HG03565 (cell line): ENCODE measurements around the gene NFYA.

Experiments
- ATAC-seq: cut with Tn5 transposase; IDR thresholded peaks from one replicate; pipeline ENCODE4 v1.9.1; 2021; ENCODE audit warnings: mild to moderate bottlenecking, moderate library complexity; ENCODE audit not compliant: unreplicated experiment

Gene NFYA

DNA sequence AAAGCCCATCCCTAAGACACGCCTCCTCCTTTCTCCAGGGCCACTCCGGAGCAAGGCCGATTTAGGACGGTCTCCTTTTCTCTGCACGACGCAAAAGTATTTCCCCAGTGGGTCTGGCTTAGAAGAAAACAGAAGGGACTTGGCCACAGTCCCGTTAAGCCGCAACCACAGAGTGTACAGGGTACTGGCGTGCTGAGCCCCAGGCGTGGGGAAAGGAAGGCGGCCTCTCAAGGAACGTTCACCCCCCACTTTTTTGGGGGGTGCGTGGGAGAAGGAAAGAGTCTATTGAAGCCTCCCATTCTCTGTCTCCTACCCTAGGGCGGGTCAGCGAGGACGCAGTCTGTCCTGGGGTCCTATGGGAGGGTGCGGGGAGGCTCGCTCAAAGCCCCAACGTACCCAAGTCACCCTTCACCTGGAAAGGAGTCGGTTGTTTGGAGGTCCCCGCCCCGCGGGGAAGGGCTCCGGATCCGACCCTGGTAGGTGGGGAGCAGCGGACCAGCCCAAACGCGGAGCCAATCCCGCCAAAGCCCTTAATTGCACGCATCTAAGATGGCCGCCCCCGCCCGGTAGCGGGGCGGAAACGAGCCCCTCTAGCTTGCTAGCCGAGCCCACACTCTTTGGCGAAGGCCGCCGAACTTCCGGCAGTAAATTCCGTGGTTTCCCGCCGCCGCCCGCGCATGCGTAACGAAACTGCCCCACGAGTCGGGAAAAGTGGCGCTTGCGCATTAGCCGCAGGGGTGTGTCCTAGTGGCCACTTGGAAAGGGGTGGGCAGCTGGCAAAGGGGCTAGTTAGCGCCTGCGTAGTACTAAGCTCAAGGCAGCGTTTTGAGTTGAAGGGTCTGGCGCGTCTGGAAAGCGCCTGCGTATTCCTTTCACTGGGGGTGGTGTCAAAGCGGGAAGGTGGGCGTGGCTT, 595 bp upstream of the NFYA start, which contains the start of gene OARD1:
OARD1 (minus strand) TSS at position 434 of the 913 bp plus-strand sequence. CDS start 722 bp downstream, outside the sequence.
- peak; percentile 49 for ATAC-seq

DNA sequence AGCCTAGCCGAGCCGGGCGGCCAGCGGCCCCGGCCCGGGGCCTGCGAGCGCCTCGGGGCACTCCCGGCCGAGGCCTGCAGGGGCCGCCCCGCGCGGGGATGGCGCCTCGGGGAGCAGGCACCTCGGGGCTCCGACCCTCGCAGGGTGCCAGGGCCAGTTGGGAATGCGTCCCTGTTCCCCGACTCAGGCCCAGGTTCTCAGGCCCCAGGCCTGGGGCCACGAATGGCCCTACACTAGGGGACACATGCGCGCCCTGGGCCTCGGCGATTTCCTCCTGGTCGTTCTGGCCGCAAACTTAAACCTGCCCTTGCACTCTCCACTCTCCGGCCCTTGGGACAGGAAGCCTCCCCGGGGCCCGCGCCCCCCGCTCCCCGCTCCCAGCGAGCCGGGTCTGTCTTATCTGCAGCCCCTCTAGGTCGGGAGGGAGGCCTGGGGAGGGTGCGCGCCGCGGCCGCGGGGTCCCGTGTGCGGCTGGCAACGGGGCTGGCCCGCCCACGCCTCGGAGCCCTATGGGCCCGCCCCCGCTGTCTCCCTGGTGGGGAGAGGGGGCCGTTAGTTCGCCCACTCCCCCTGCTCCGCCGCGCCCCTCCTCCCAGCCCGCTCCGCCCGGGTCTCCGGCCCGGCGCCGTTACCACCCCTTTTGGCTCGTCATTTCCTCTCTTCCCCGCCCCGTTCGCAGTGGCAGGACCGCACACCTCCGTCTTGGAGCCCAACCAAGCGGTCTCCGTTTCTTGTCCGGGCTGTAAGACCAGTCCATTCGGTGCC, 611 bp downstream of the NFYA start:
- ATAC-seq: no peak

DNA sequence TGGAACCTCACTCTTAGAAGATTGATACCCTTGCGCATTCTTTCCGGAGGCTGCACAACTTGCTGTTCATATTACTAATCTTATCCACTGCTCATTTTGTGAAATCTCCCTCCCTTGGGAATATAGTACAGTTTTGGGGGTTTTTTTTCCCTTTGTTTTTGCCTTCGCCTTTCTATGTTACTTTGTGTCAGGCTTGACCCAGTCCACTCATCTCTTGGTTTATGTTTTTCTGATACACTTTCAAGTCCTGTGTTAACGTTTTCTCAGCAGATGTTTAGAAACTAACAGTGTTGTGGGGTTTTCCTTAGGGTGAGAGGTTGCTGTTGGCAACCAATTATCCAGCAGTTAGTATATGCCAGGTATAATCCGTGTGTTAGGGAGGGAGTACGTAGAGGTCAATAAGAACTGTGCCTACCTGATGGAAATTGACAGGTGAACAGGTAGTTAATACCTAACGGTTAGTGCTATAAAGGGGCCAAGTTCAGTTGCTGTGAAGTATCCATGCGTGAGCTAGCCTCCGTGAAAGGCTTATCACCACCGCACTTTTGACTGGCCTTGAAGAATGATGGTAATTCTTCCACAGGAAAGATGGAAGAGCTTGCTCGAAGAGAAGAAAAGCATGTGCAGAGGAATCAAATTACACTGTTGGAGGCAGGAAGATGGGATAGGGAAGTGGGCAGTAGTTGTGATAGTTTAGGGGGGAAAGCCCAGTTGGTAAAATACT, 1.4 kb downstream of the NFYA start:
- no peak for ATAC-seq

DNA sequence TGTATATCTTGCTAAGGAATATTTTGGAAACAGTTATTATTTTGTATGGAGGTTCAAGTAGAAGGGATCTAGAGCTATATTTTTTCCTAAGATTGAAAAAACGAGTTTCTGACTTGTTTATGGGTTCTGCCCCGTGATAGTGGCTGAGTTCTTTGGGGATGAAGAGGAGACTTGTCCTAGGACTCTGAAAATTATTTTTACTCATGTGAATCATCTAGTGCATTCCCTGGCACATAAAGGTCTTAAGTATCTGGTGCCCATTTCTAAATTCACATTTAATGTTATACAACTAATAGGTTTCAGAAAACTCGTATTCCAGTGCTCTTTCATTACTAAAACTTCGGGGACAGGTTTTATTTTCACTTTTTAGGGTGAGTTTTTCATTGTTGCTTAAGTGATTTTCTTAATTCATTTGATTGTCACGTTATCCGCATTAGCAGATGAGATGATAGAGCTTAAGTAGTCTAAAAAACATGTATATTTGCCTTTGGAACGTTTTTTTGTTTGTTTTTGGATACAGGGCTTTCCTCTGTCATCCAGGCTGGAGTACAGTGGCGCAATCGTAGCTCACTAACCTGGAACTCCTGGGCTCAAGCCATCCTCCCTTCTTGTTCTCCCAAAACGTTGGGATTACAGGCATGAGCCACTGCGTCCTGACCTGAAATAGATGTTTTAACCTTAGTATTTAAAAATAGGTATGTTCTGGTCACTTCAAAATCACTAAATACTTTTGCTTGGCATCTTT, 2.1 kb downstream of the NFYA start:
- ATAC-seq: no peak

DNA sequence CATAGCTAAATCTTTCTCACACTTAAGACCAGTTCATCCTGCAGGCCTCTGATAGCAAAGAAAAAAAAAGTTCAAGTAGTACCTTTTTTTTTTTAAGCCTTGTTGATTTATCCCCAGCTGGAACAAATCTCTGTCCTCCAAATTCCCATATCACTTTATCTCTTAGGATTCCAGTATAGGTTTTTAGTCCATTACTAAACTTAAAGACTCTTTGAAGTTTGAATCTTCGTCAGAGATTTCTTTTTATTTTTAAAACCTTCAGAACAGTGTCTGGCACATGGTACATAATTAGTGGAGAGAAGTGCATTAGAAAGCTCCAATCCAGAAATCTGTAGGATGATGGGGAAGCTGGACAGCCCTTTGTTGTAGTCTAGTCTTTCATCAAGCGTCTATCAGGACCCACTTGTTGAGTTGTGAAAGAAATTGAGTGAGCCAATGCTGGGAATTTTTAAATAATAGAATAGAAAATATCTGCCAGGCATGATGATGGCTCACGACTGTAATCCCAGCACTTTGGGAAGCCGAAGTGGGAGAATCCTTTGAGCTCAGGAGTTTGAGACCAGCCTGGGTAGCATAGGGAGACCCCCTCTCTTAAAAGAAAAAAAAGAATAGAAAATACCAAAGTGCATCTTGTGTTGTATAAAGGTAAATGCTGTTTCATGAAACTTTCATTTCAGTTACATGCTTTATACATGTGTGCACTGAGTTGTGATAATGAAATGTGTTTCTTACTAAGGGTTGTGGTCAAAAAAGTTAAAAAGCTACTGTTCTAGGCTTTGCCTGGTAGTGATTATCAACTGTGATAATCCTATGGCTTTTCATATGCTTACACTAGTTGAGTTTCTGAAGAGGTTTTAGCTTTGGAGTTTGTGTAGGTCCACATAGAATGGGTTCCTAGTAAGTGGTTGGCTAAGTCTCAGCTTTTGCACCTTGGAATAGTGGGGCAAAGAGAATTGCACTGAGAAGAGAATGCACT, 3.2 kb downstream of the NFYA start:
- ATAC-seq: no peak

DNA sequence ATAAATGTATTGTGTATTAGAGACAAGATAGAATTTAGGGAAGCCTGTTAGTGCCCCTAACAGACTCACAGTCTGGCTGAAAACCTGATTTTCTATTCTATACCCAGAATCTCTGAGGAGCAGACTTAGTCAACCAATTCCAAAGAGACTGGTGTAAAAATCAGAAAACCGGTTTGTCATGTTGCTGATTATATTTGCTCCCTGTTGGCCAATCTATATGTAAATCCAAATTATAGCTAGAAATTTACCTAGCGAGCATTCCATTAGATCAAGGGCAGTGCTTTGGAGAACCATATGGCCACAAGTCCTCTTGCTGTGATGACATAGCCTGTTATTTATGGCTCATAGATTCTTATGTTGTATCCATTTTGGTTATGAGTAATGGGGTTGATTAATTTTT, 4.8 kb downstream of the NFYA start:
- no peak for ATAC-seq

DNA sequence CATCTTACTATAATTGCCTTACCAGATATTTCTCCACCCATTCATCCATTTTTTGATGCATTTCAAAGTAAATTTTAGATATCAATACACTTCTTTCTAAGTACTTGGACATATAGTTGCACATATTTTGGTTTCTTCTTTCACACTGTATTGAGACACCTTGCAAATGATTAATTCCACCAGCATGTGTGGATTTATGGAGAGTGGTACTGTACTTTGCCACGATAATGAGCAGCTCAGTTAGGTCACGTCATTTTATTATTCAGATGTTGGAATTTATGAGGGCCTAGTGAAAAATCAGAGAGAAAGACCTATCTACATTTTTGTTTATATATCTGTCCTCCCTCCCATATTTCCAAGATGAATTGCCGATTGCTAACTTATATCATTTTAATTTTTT, 5.3 kb downstream of the NFYA start:
- no peak for ATAC-seq

DNA sequence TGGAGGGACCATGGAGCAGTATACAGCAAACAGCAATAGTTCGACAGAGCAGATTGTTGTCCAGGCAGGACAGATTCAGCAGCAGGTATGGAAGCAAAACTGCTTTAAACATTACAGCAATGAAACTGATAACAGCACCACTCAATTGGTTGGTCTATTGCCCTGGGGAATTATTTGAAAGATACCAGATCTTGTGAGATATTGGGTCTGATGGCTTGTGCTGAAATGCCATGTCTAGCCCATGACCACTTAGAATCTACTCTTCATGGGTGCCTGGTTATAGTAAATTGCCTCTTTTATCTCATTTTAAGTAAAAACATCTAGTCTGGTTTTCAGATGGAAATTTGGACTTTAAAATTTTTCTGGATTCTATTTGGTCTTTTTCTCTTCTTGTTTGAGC, 6.3 kb downstream of the NFYA start:
- ATAC-seq: no peak

DNA sequence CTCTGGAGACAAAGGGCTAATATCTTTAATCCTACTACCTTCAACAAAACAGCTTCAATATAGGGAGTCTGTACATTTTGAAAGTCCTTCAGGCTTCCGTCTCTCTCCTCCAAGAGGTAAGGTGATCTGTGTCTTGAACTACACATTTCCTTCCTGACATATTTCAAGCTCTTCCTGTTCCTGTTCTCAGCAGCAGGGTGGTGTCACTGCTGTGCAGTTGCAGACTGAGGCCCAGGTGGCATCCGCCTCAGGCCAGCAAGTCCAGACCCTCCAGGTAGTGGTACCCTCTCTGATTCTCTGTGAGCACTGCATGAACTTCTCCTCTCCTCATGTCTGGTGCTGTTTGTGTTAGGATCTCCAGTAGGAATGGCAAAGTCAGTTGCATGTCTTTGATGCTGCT, 7.8 kb downstream of the NFYA start:
- no peak for ATAC-seq

DNA sequence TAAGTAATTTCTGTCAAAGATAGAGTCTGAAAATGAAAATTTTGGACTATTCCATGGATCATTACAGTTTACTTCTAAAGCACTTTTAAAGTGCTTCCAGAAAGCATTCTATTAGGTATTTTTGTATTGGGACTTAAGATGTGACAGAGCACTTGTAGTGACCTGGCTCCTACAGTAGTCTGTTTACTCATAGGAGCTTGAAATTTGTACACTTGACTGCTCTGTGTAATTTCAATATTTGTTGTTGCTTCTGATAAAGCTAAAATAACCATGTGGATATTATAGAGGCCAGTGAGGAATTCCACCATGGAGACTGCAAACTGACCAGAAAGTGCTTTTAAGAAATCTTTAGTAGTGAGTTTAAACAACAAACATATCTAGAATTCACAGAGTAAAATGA, 10.3 kb downstream of the NFYA start:
- ATAC-seq: no peak

DNA sequence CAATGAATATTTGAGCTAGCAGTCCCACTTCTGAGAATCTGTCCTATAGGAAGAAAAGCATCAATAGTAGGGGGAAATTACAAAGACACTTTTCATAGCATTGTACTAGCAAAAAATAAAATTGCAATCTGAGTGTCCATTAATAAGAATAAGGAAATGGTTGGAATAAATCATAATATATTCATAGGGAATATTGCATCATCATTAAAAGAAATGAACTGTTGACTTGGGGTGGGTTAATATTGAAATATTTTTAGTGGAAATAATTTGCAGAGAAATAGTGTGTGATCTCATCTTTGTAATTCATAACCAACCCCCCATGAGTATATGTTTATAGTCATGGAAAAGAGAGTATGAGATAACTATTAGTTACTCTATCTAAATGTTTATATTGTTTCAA, 12.4 kb downstream of the NFYA start:
- no peak for ATAC-seq

DNA sequence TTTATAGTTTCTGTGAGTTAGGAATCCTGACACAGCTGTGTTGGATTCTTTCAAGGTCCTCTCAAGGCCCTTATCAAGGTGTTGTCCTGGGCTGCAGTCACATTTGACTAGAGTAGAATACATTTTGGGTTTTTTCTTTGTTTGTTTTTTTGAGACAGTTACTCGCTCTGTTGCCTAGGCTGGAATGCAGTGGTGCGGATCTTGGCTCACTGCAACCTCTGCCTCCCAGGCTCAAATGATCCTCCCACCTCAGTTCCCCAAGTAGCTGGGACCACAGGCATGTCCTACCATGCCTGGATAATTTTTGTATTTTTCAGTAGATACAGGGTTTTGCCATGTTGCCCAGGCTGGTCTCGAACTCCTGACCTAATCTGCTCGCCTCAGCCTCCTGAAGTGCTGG, 15.7 kb downstream of the NFYA start:
- no peak for ATAC-seq

DNA sequence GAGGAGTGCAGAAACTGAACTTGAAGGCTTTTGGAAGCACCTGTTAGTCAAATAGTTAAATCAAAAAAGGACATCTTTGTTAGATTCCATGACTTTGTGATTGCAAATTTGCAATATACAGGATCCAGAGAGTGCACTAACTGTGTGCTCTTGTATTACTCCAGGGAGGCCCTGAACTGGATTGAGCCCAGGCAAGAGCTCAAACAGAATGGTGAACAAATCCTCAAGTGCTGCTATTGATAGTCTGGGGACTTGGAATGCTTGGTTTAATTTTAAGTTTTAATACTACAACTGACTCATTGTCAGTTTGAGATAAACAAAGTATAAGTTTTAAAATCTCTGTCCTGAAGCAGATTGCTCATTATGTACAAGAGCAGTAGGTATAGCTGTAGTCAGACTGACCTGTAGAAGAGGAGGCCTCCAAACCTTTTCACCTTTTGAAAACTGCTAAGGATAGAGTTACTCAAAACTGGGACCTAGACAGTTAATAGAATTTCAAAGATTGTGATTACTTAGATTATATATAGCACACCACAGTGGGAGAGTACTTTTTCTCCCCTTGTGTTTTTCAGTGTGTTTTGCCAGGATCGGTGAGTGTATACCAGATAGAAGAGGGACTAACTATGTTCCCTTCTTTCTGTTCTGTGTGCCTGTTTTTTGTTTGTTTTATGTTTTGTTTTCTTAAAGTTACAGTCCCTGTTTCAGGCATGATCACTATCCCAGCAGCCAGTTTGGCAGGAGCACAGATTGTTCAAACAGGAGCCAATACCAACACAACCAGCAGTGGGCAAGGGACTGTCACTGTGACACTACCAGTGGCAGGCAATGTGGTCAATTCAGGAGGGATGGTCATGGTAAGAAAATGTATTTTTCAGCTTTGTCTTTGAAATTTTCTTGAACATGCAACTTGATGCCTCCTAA, 18.3 kb downstream of the NFYA start:
- no peak for ATAC-seq

DNA sequence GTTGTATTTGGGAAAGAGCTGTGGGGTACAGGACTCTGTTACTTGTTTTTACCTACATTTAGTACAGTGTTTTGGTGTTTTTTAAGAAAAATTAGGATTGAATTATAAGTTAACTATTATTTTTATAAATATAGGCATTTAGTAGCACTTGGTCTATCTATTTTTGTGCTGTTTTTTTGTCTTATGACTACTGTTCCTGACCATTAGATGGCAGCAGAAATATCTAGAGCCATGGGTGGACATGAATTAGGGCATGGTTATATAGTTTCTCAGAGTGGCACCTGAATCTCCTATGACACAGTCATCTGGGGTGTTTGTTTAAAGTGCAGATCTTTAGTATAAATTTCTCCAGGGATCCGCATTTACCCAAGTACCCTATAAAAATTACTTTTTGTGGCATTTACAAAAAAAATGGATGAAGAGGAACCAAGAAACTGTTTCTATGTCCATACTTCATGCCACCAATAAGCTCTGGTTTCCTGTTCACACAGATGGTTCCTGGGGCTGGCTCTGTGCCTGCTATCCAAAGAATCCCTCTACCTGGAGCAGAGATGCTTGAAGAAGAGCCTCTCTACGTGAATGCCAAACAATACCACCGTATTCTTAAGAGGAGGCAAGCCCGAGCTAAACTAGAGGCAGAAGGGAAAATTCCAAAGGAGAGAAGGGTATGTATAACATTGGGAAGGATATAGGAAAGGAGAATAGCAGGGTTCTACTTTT, 19.8 kb downstream of the NFYA start:
- ATAC-seq: no peak

DNA sequence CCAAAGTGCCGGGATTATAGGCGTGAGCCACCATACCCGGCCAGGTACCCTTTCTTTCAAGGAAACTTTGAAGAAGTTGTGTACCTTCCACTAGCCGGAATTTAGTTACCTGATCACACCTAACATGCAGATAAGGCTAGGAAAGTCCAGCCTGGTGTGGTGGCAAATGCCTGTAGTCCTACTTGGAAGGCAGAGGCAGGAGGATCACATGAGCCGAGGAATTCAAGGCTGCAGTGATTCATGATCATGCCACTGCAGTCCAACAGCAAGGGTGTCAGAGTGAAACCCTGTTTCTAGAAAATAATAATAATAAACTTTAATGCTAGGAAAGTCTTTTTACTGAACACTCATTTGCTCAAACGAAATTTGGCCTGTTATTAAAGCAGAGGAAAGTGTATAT, 21.0 kb downstream of the NFYA start:
- ATAC-seq: no peak

DNA sequence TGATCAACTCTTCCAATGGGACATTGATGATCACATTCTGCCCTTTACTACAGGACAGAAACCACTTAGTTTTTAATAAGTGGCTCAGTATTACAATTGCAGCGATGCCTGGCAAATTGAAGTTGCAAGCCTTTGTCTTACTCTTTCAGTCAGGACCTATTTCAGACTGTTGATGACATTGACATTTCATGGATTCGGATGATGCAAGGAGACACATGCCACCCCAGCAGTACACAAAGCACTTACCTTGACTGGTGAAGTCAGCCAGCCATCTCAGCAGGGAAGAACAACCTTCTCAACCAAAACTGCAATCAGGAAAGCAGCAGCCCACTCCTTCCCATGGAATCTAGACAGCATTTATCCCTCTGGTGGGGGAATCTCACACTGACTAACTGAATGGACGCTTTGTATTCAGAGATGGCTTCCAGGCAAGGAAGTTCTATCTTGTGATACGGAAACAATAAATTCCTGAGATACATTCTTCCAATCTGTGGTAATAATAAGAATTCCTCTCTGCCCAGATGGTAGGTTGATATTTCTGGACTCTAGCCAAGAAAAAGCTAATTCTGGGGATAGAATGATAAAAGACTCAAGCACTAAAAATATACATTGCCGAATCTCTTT, 24.8 kb downstream of the NFYA start:
- ATAC-seq: no peak

DNA sequence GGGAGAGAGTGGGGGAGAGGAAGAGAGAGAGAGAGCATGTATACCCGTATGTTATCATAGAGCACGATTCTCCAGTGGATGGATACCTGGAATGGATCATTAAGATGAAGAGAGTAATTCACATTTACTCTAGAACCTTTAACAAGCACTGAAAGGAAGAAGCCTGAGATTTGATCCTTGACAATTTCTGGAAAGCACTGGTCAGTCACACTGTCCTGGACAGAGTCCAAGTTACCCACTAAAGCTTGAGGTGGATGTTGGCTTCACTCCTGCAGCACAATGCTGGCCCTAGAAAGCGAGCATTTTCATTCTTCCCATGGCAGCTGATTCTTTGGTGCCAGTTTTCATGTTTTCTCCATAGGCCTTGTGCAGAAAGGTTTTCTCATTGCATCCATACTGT, 25.6 kb downstream of the NFYA start:
- no peak for ATAC-seq
